Neural cell (in vitro differentiated cells): ENCODE results near the gene SHC1. TPM values are rescaled to one million over a fixed set of nuclear protein-coding genes. Genes with fewer than 3 reads are reported as not detected.

Experiments
- H2AFZ ChIP-seq: fragments of 200-600, 300-800 bp; sonication (generic), shearing (Covaris generic); 2 replicates; pipeline ENCODE4 v1.6.0; 2014; ENCODE audit warnings: low read depth, mild to moderate bottlenecking, antibody characterized with exemption, low read length, moderate library complexity
- H3F3A ChIP-seq: fragments of 200-600 bp; shearing (Covaris generic); 2 replicates; pipeline ENCODE4 v1.6.1; 2016; ENCODE audit warnings: mild to moderate bottlenecking, moderate library complexity, mixed read lengths, antibody characterized with exemption, low read length; ENCODE audit not compliant: insufficient read depth, poor library complexity, severe bottlenecking
- H3K27ac ChIP-seq: fragments of 200-600, 300-800 bp; sonication (generic), shearing (Covaris generic); 2 replicates; pipeline ENCODE4 v1.5.1; 2014; ENCODE audit warnings: mild to moderate bottlenecking, low read length, moderate library complexity
- H3K27me3 ChIP-seq: fragments of 300-800, 200-600 bp; sonication (generic), shearing (Covaris generic); 2 replicates; pipeline ENCODE4 v1.6.0; 2014; ENCODE audit warnings: mild to moderate bottlenecking, low read depth, low read length, moderate library complexity; ENCODE audit not compliant: insufficient read depth
- H3K36me3 ChIP-seq: fragments of 300-800, 200-600 bp; sonication (generic), shearing (Covaris generic); 2 replicates; pipeline ENCODE4 v1.5.1; 2014; ENCODE audit warnings: mild to moderate bottlenecking, antibody characterized with exemption, low read length, moderate library complexity; ENCODE audit not compliant: insufficient read depth
- H3K4me2 ChIP-seq: fragments of 300-800, 200-600 bp; sonication (generic), shearing (Covaris generic); 2 replicates; pipeline ENCODE4 v1.6.0; 2014; ENCODE audit warnings: mild to moderate bottlenecking, low read length
- H3K4me3 ChIP-seq: fragments of 300-800, 200-600 bp; sonication (generic), shearing (Covaris generic); 2 replicates; pipeline ENCODE4 v1.5.1; 2014; ENCODE audit warnings: mild to moderate bottlenecking, low read length, moderate library complexity
- H3K79me2 ChIP-seq: fragments of 200-600 bp; shearing (Covaris generic); replicated peaks from 2 replicates; pipeline ENCODE4 v1.6.0; 2014; ENCODE audit warnings: mild to moderate bottlenecking, low read length, moderate library complexity; ENCODE audit not compliant: insufficient read depth
- H3K9ac ChIP-seq: fragments of 300-800, 200-600 bp; sonication (generic), shearing (Covaris generic); 2 replicates; pipeline ENCODE4 v1.6.1; 2016; ENCODE audit warnings: mild to moderate bottlenecking, low read length, mixed read lengths
- H3K9me2 ChIP-seq: fragments of 200-600 bp; shearing (Covaris generic); 2 replicates; pipeline ENCODE4 v1.6.1; 2016; ENCODE audit warnings: mild to moderate bottlenecking, low read length, mixed read lengths; ENCODE audit not compliant: insufficient read depth
- H3K9me3 ChIP-seq: fragments of 200-600, 300-800 bp; sonication (generic), shearing (Covaris generic); 2 replicates; pipeline ENCODE4 v1.6.1; 2016; ENCODE audit warnings: mild to moderate bottlenecking, mixed run types, low read length, moderate library complexity, mixed read lengths
- H4K20me1 ChIP-seq: fragments of 200-600 bp; shearing (Covaris generic); 2 replicates; pipeline ENCODE4 v1.6.1; 2016; ENCODE audit warnings: mild to moderate bottlenecking, mixed run types; ENCODE audit not compliant: insufficient read depth
- CTCF ChIP-seq: fragments of 450-650 bp; IDR thresholded peaks from 2 replicates; pipeline ENCODE4 v1.5.1; 2014; ENCODE audit warnings: antibody characterized with exemption, mild to moderate bottlenecking, moderate library complexity; ENCODE audit not compliant: poor library complexity, severe bottlenecking
- EP300 ChIP-seq: fragments of 450-650 bp; conservative IDR thresholded peaks from 2 replicates; pipeline ENCODE4 v1.6.1; 2014; ENCODE audit warnings: antibody characterized with exemption, mild to moderate bottlenecking, moderate library complexity; ENCODE audit not compliant: poor library complexity, severe bottlenecking
- EZH2 ChIP-seq: fragments of 200-600, 300-800 bp; shearing (Covaris generic), sonication (generic); IDR thresholded peaks from 2 replicates; pipeline ENCODE4 v1.6.1; 2014; ENCODE audit warnings: antibody characterized with exemption, low read length, borderline replicate concordance, mild to moderate bottlenecking; ENCODE audit not compliant: insufficient read depth, poor library complexity, severe bottlenecking
- MXI1 ChIP-seq: fragments of 450-650 bp; conservative IDR thresholded peaks from 2 replicates; pipeline ENCODE4 v1.6.1; 2014; ENCODE audit warnings: antibody characterized with exemption, mild to moderate bottlenecking; ENCODE audit not compliant: poor library complexity, severe bottlenecking
- POLR2AphosphoS5 ChIP-seq: IDR thresholded peaks from 2 replicates; pipeline ENCODE4 v1.6.1; 2012
- RAD21 ChIP-seq: fragments of 450-650 bp; conservative IDR thresholded peaks from 2 replicates; pipeline ENCODE4 v1.6.1; 2014; ENCODE audit warnings: antibody characterized with exemption, mild to moderate bottlenecking, moderate library complexity
- REST ChIP-seq: IDR thresholded peaks from 2 replicates; pipeline ENCODE4 v1.6.1; 2012; ENCODE audit warnings: borderline replicate concordance
- SMC3 ChIP-seq: fragments of 450-650 bp; conservative IDR thresholded peaks from 2 replicates; pipeline ENCODE4 v1.6.1; 2014; ENCODE audit warnings: antibody characterized with exemption, mild to moderate bottlenecking, moderate library complexity; ENCODE audit not compliant: poor library complexity
- TAF1 ChIP-seq: IDR thresholded peaks from 2 replicates; pipeline ENCODE4 v1.6.1; 2012; ENCODE audit warnings: low read depth
- polyA plus RNA-seq: library from polyadenylated mRNA; depleted of rRNA; stranded (reverse); fragments of >200 nt; gene quantifications from 2 replicates; pipeline ENCODE4 v1.2.3, GENCODE V29; 2014

The SHC1 gene
- polyA plus RNA-seq, 1 donor from 2014 or later, result 9.5 TPM

- Histone ChIP-seq H3K9ac (no peak overlapping the region), H3K9me3 (no peaks in the 10 kb centered on the region), H3K27ac (no peak overlapping the region), H3K4me2 (no peak overlapping the region), H4K20me1 (no peaks in the 10 kb centered on the region), H3K27me3 (no peaks in the 10 kb centered on the region), H3K79me2 (peaks cover 12% of the 10 kb centered on the region), H3F3A (peaks cover 3% of the 10 kb centered on the region), H3K36me3 (no peaks in the 10 kb centered on the region), H3K9me2 (no peaks in the 10 kb centered on the region), H2AFZ (no peak overlapping the region), H3K4me3 (no peak overlapping the region)
- TF ChIP-seq EP300 (no peak), POLR2AphosphoS5 (no peak), CTCF (no peak), TAF1 (no peak), EZH2 (no peak), SMC3 (no peak), RAD21 (no peak), REST (no peak), MXI1 (no peak)
Measured at GRCh38 chr1:154971341-154971998, 923 bp upstream of the SHC1 start.

- no peaks in the 10 kb centered on the region for H3K27me3 ChIP-seq
- H3F3A ChIP-seq, result peaks cover under 1% of the 10 kb centered on the region
- no peaks in the 10 kb centered on the region for H3K79me2 ChIP-seq
- no peaks in the 10 kb centered on the region for H4K20me1 ChIP-seq
- no peak for TF ChIP-seq SMC3
- TF ChIP-seq RAD21, result no peak
- no peak for TF ChIP-seq REST
- no peak overlapping the region for H2AFZ ChIP-seq
- H3K4me3 ChIP-seq, result peak overlapping the region; percentile 48
- peak overlapping the region; percentile 41 for H3K9ac ChIP-seq
- H3K4me2 ChIP-seq, result no peak overlapping the region
- H3K9me2 ChIP-seq, result no peaks in the 10 kb centered on the region
- no peaks in the 10 kb centered on the region for H3K9me3 ChIP-seq
- no peak overlapping the region for H3K27ac ChIP-seq
- H3K36me3 ChIP-seq, result no peaks in the 10 kb centered on the region
Measured at GRCh38 chr1:154969860-154970452, 591 bp downstream of the SHC1 start.
